ENCODE results near the gene HADHA.

Gene HADHA

DNA sequence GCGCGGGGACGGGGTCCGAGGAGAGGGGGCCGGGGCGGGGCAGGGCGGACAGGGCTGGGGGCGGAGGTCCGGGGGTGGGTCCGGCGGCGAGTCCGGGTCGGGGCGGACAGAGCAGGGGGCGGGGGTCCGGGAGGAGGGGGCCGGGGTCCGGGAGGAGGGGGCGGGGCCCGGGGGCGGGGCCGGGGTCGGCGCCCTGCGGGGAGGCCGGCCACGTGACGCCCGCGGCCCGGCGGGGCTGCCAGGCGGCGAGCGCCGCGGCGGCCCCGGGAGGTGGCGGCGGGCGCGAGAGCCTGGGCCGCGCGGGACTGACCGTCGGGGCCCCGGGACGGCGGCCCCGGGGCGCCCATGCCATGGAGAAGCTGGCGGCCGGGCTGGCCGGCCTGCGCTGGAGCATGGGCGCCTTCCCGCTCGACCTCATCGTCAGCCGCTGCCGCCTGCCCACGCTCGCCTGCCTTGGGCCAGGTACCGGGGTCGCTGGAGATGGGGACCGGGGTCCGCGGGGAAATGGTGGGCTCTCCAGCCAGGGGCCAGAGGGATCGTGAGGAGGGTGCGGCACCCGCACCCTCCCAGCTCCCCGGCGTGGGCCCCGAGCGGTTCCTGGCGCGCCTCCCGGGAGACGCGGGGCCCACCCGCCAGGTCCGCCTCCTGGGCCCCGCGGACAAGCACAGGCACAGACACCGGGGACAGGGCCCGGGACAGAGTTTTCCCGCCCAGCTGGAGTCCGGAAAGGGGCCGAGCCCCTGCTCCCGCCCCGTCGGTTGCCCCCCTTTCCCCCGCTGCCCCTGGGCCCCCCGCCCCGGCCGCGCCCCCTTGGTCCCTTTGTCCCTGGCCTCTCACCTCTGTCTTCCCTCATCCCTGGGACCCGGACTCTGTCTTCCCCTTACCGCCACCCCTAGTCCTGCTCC lies 71.3 kb downstream of the HADHA start, which contains the start of gene GAREM2:
GAREM2 (plus strand) TSS at position 218 of the 905 bp plus-strand sequence; CDS start at position 351, 133 bp downstream.
- no peaks in the 10 kb centered on the region for H3K36me3 ChIP-seq (ENCODE audit: low read length)
- no peak within 1 kb of the TSS for H3K9ac ChIP-seq (ENCODE audit: low read length)
- no peaks in the 10 kb centered on the region for H3K9me2 ChIP-seq (replicated peaks; ENCODE audit: insufficient read depth, low read length)
- H3K27me3 ChIP-seq (ENCODE audit: low read length), result no peaks in the 10 kb centered on the region
- H3K9me3 ChIP-seq (ENCODE audit: insufficient read depth, low read length), result no peaks in the 10 kb centered on the region
- TF ChIP-seq EZH2phosphoT487 (conservative IDR thresholded peaks at IDR 0.05; ENCODE audit: low read length), result no peak
- TF ChIP-seq, protein P1, sequence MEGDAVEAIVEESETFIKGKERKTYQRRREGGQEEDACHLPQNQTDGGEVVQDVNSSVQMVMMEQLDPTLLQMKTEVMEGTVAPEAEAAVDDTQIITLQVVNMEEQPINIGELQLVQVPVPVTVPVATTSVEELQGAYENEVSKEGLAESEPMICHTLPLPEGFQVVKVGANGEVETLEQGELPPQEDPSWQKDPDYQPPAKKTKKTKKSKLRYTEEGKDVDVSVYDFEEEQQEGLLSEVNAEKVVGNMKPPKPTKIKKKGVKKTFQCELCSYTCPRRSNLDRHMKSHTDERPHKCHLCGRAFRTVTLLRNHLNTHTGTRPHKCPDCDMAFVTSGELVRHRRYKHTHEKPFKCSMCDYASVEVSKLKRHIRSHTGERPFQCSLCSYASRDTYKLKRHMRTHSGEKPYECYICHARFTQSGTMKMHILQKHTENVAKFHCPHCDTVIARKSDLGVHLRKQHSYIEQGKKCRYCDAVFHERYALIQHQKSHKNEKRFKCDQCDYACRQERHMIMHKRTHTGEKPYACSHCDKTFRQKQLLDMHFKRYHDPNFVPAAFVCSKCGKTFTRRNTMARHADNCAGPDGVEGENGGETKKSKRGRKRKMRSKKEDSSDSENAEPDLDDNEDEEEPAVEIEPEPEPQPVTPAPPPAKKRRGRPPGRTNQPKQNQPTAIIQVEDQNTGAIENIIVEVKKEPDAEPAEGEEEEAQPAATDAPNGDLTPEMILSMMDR (IDR thresholded peaks at IDR 0.05; ENCODE audit: insufficient read depth, low read length, poor library complexity, severe bottlenecking), result no peak
- no peak within 1 kb of the TSS for H2AFZ ChIP-seq (ENCODE audit: low read depth, low read length, severe bottlenecking)
- no peaks in the 10 kb centered on the region for H3K79me2 ChIP-seq (ENCODE audit: insufficient read depth, low read length)
- no peak within 1 kb of the TSS for H3K27ac ChIP-seq (ENCODE audit: low read depth, low read length)
- peak within 1 kb of the TSS; percentile 35 for H3K4me2 ChIP-seq (ENCODE audit: low read depth, low read length, poor library complexity, severe bottlenecking)
- no peaks in the 10 kb centered on the region for H4K20me1 ChIP-seq (ENCODE audit: low read depth, low read length)
- no peaks in the 10 kb centered on the region for H3F3A ChIP-seq (ENCODE audit: insufficient read depth)
- H3K4me3 ChIP-seq (ENCODE audit: insufficient read depth, low read length, poor library complexity, severe bottlenecking), result no peak within 1 kb of the TSS

DNA sequence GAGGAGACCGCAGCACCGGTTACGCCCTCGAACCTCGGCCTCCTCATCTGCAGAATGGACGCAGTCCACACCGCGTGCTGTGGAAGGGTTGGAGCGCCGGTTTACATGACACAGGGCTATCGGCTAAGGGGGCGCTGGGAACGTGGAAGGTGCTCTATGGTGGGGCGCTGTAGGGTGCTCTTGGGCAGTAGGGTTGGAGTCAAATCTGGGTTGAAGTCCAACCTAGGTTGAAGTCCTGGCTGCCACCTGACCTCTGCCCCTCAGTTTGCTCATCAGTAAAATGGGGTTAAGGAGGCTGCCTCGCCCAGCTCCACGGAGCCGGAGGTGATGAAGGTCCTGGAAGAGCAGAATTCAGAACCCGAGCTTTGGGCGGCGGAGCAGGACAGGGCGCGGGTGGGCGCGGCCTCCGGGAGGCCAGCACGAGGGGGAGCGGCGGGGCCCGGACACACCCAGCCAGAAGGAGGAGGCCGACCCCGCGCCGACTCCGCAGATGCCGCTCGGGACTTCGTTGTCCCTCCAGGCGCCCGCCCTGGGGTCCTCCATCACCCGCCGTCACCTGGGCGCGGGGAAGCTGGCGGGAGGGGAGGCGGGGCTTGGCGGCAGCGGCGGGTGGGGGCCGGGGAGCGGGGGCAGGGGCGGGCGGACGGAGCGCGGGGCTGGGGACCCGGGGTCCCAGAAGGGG lies 72.1 kb downstream of the HADHA start:
- H3K36me3 ChIP-seq (ENCODE audit: low read length), result no peaks in the 10 kb centered on the region
- H2AFZ ChIP-seq (ENCODE audit: low read depth, low read length, severe bottlenecking), result no peak overlapping the region
- H3K4me3 ChIP-seq (ENCODE audit: insufficient read depth, low read length, poor library complexity, severe bottlenecking), result no peak overlapping the region
- TF ChIP-seq, protein P1 (IDR thresholded peaks at IDR 0.05; ENCODE audit: insufficient read depth, low read length, poor library complexity, severe bottlenecking), result no peak
- no peak for TF ChIP-seq EZH2phosphoT487 (conservative IDR thresholded peaks at IDR 0.05; ENCODE audit: low read length)
- H3K79me2 ChIP-seq (ENCODE audit: insufficient read depth, low read length), result no peaks in the 10 kb centered on the region
- no peaks in the 10 kb centered on the region for H3K9me2 ChIP-seq (replicated peaks; ENCODE audit: insufficient read depth, low read length)
- H3K27ac ChIP-seq (ENCODE audit: low read depth, low read length), result no peak overlapping the region
- no peaks in the 10 kb centered on the region for H3F3A ChIP-seq (ENCODE audit: insufficient read depth)
- H3K4me2 ChIP-seq (ENCODE audit: low read depth, low read length, poor library complexity, severe bottlenecking), result peak overlapping the region; percentile 31
- no peaks in the 10 kb centered on the region for H3K27me3 ChIP-seq (ENCODE audit: low read length)
- H4K20me1 ChIP-seq (ENCODE audit: low read depth, low read length), result no peaks in the 10 kb centered on the region
- H3K9ac ChIP-seq (ENCODE audit: low read length), result no peak overlapping the region
- H3K9me3 ChIP-seq (ENCODE audit: insufficient read depth, low read length), result no peaks in the 10 kb centered on the region

DNA sequence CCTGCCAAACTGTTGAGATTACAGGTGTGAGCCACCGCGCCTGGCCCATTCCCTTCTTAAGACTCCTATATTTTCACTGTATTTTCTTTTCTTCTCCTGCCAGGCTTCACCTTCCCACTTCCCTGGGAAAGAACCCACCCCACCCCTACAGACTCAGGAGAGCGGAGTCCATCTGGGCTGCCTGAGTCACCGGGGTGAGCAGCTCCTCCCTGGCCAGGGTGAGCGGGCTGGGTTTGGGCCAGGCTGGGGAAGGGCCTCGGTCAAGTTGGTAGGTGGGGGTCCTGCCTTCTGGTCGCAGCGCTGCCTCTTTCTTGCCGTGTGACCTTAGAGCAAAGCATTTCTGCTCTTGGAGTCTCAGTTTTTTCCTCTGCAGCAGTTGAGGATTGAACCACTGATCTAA lies 73.6 kb downstream of the HADHA start:
- no peaks in the 10 kb centered on the region for H3F3A ChIP-seq (ENCODE audit: insufficient read depth)
- no peaks in the 10 kb centered on the region for H3K9me3 ChIP-seq (ENCODE audit: insufficient read depth, low read length)
- no peaks in the 10 kb centered on the region for H3K36me3 ChIP-seq (ENCODE audit: low read length)
- no peaks in the 10 kb centered on the region for H3K27me3 ChIP-seq (ENCODE audit: low read length)
- no peak overlapping the region for H3K27ac ChIP-seq (ENCODE audit: low read depth, low read length)
- no peak overlapping the region for H2AFZ ChIP-seq (ENCODE audit: low read depth, low read length, severe bottlenecking)
- no peaks in the 10 kb centered on the region for H3K79me2 ChIP-seq (ENCODE audit: insufficient read depth, low read length)
- H3K9ac ChIP-seq (ENCODE audit: low read length), result no peak overlapping the region
- no peak overlapping the region for H3K4me3 ChIP-seq (ENCODE audit: insufficient read depth, low read length, poor library complexity, severe bottlenecking)
- no peaks in the 10 kb centered on the region for H4K20me1 ChIP-seq (ENCODE audit: low read depth, low read length)
- TF ChIP-seq, protein P1 (IDR thresholded peaks at IDR 0.05; ENCODE audit: insufficient read depth, low read length, poor library complexity, severe bottlenecking), result no peak
- no peak for TF ChIP-seq EZH2phosphoT487 (conservative IDR thresholded peaks at IDR 0.05; ENCODE audit: low read length)
- H3K9me2 ChIP-seq (replicated peaks; ENCODE audit: insufficient read depth, low read length), result no peaks in the 10 kb centered on the region
- no peak overlapping the region for H3K4me2 ChIP-seq (ENCODE audit: low read depth, low read length, poor library complexity, severe bottlenecking)
